K562 (cell line): ENCODE results near the gene SPTLC2. TPM values are rescaled to one million over a fixed set of nuclear protein-coding genes. Genes with fewer than 3 reads are reported as not detected.

Experiments
- ATF2 ChIP-seq: sonication (generic); formaldehyde crosslinking; IDR thresholded peaks from 2 replicates; pipeline ENCODE4 v1.8.1; 2022; ENCODE audit warnings: missing genetic modification reagents
- CBX8 ChIP-seq: fragments of 200-600 bp; sonication (generic); IDR thresholded peaks from 2 replicates; pipeline ENCODE4 v1.6.1; 2012; ENCODE audit warnings: borderline replicate concordance, mixed run types, low read depth, mild to moderate bottlenecking, moderate library complexity, mixed read lengths, low read length, control low read depth, inconsistent platforms; ENCODE audit not compliant: poor library complexity, severe bottlenecking; ENCODE audit errors: extremely low read depth
- DIDO1 ChIP-seq: fragments of 450-650 bp; IDR thresholded peaks from 2 replicates; pipeline ENCODE4 v1.6.1; 2016; ENCODE audit warnings: low read depth, missing biosample characterization, missing genetic modification characterization
- E2F5 ChIP-seq: sonication (generic); formaldehyde crosslinking; IDR thresholded peaks from 2 replicates; pipeline ENCODE4 v1.8.0; 2022; ENCODE audit warnings: mild to moderate bottlenecking, missing genetic modification reagents
- ETV5 ChIP-seq: sonication (generic); formaldehyde crosslinking; IDR thresholded peaks from 2 replicates; pipeline ENCODE4 v1.4.0; 2020; ENCODE audit warnings: low read depth, mild to moderate bottlenecking, missing genetic modification reagents
- FOXA1 ChIP-seq: fragments of 450-650 bp; IDR thresholded peaks from 2 replicates; pipeline ENCODE4 v1.6.1; 2016; ENCODE audit warnings: mild to moderate bottlenecking, borderline replicate concordance
- L3MBTL2 ChIP-seq: fragments of 450-650 bp; IDR thresholded peaks from 2 replicates; pipeline ENCODE4 v1.6.1; 2016; ENCODE audit warnings: mild to moderate bottlenecking, moderate library complexity
- PRMT5 ChIP-seq: sonication (generic); formaldehyde crosslinking; IDR thresholded peaks from 2 replicates; pipeline ENCODE4 v1.5.0; 2020; ENCODE audit warnings: missing genetic modification reagents
- PTTG1 ChIP-seq: fragments of 450-650 bp; IDR thresholded peaks from 2 replicates; pipeline ENCODE4 v1.6.1; 2016; ENCODE audit warnings: low read depth, mild to moderate bottlenecking, missing genetic modification characterization, missing compliant biosample characterization
- SMAD2 ChIP-seq: fragments of 150-350 bp; IDR thresholded peaks from 2 replicates; pipeline ENCODE4 v1.6.1; 2014; ENCODE audit warnings: low read depth, mild to moderate bottlenecking, low read length
- SMC3 ChIP-seq: conservative IDR thresholded peaks from 2 replicates; pipeline ENCODE4 v1.6.1; 2011; ENCODE audit warnings: low read depth, low read length, improper control_type of control experiment; ENCODE audit not compliant: insufficient read depth
- U2AF2 ChIP-seq: fragments of 200-400 bp; formaldehyde crosslinking; optimal IDR thresholded peaks from 2 replicates; pipeline ENCODE3; 2017; ENCODE audit warnings: low read depth, mild to moderate bottlenecking, low read length
- ZNF146 ChIP-seq: IDR thresholded peaks from one replicate; pipeline ENCODE4 v1.6.1; 2018; ENCODE audit warnings: missing compliant biosample characterization; ENCODE audit not compliant: unreplicated experiment
- ZNF175 ChIP-seq: fragments of 200-800 bp; sonication (Bioruptor generic); IDR thresholded peaks from 2 replicates; pipeline ENCODE4 v1.6.1; 2016; ENCODE audit warnings: low read depth, mild to moderate bottlenecking, missing genetic modification characterization, missing compliant biosample characterization
- ZNF224 ChIP-seq: sonication (generic); formaldehyde crosslinking; IDR thresholded peaks from 2 replicates; pipeline ENCODE4 v1.8.0; 2022; ENCODE audit warnings: mild to moderate bottlenecking, missing genetic modification reagents
- ZNF696 ChIP-seq: fragments of 250-450 bp; sonication (Bioruptor Pico); conservative IDR thresholded peaks from 2 replicates; pipeline ENCODE4 v1.4.0; 2020; ENCODE audit warnings: mild to moderate bottlenecking, moderate library complexity
- polyA plus RNA-seq, 8 experiments: library from polyadenylated mRNA; depleted of rRNA in 4 of 8; stranded (reverse) in 5 of 8; unstranded in 3 of 8; fragments of >200 nt; fragmentation: Nextera tagmentation in 2 of 8; fragmentation: Illumina TruSeq in 1 of 8; extraction: Ambion mirVana in 2 of 8; extraction: Trizol in 1 of 8; gene quantifications; 2 replicates each; pipeline versions ENCODE4 v1.2.1 to v1.2.3, GENCODE V29; 2011 to 2014; ENCODE audit warnings: inconsistent platforms in 1 of 8, missing spikeins in 1 of 8
- total RNA-seq, 7 experiments: library from RNA; depleted of rRNA in 6 of 7; stranded (reverse); fragments of >200 nt in 6 of 7; fragmentation: Illumina TruSeq in 2 of 7; extraction: Trizol in 2 of 7; gene quantifications; 2 replicates each; pipeline versions ENCODE4 v1.2.1 to v1.2.3, GENCODE V29; 2011 to 2021; ENCODE audit warnings: low replicate concordance in 1 of 7
- TF ChIP-seq, protein P1 (sequence below): IDR thresholded peaks from 2 replicates; pipeline ENCODE4 v1.6.1; 2011; ENCODE audit warnings: borderline replicate concordance, low read depth, mild to moderate bottlenecking, moderate library complexity, low read length; ENCODE audit not compliant: insufficient read depth, poor library complexity, severe bottlenecking
- TF ChIP-seq, protein P2 (sequence below): fragments of 450-650 bp; formaldehyde crosslinking; IDR thresholded peaks from 2 replicates; pipeline ENCODE4 v1.4.0; 2022; ENCODE audit warnings: mild to moderate bottlenecking, moderate library complexity
- TF ChIP-seq, protein P3 (sequence below): sonication (generic); formaldehyde crosslinking; IDR thresholded peaks from 2 replicates; pipeline ENCODE4 v1.9.0; 2022; ENCODE audit warnings: mild to moderate bottlenecking, missing genetic modification reagents
- TF ChIP-seq, protein P4 (sequence below), 2 experiments: IDR thresholded peaks; 2 replicates each; pipeline ENCODE4 v1.6.1; 2011; ENCODE audit warnings: borderline replicate concordance in 1 of 2, control low read depth in 1 of 2, low read depth in 1 of 2, low read length in 1 of 2, mild to moderate bottlenecking in 1 of 2, mixed read lengths in 1 of 2, moderate library complexity in 1 of 2; ENCODE audit not compliant: insufficient read depth in 1 of 2, insufficient read length in 1 of 2, poor library complexity in 1 of 2, severe bottlenecking in 1 of 2; ENCODE audit errors: extremely low read depth in 1 of 2

Gene SPTLC2
- total and polyA plus RNA-seq, 9 of the 15 experiments (the other 6 are each of a cell fraction or from before 2014, with no cell fraction given): 4.5 to 30.4 (median 14.0) TPM

- TF ChIP-seq ZNF146: no peak
- no peak for TF ChIP-seq PRMT5
- no peak for TF ChIP-seq SMAD2
- TF ChIP-seq ZNF175 (CRISPR knock-in tag): no peak
- TF ChIP-seq, protein P1, sequence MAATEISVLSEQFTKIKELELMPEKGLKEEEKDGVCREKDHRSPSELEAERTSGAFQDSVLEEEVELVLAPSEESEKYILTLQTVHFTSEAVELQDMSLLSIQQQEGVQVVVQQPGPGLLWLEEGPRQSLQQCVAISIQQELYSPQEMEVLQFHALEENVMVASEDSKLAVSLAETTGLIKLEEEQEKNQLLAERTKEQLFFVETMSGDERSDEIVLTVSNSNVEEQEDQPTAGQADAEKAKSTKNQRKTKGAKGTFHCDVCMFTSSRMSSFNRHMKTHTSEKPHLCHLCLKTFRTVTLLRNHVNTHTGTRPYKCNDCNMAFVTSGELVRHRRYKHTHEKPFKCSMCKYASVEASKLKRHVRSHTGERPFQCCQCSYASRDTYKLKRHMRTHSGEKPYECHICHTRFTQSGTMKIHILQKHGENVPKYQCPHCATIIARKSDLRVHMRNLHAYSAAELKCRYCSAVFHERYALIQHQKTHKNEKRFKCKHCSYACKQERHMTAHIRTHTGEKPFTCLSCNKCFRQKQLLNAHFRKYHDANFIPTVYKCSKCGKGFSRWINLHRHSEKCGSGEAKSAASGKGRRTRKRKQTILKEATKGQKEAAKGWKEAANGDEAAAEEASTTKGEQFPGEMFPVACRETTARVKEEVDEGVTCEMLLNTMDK: peak; percentile 11
- no peak for TF ChIP-seq U2AF2
- no peak for TF ChIP-seq ATF2 (CRISPR knock-in tag)
- TF ChIP-seq ZNF696 (CRISPR knock-in tag): no peak
- no peak for TF ChIP-seq PTTG1 (tag)
- peak; percentile 88 for TF ChIP-seq L3MBTL2
- no peak for TF ChIP-seq DIDO1 (tag)
- no peak for TF ChIP-seq E2F5 (CRISPR knock-in tag)
- TF ChIP-seq, protein P2, sequence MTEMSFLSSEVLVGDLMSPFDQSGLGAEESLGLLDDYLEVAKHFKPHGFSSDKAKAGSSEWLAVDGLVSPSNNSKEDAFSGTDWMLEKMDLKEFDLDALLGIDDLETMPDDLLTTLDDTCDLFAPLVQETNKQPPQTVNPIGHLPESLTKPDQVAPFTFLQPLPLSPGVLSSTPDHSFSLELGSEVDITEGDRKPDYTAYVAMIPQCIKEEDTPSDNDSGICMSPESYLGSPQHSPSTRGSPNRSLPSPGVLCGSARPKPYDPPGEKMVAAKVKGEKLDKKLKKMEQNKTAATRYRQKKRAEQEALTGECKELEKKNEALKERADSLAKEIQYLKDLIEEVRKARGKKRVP (CRISPR knock-in tag): no peak
- TF ChIP-seq CBX8: no peak
- TF ChIP-seq SMC3: no peak
- peak; percentile 56; the same call in 1 of the 2 replicates for TF ChIP-seq ETV5
- TF ChIP-seq, protein P3, sequence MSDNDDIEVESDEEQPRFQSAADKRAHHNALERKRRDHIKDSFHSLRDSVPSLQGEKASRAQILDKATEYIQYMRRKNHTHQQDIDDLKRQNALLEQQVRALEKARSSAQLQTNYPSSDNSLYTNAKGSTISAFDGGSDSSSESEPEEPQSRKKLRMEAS (CRISPR knock-in tag): peak; percentile 21; the same call in 1 of the 2 replicates
- TF ChIP-seq ZNF224 (CRISPR knock-in tag): no peak
- TF ChIP-seq, protein P4, sequence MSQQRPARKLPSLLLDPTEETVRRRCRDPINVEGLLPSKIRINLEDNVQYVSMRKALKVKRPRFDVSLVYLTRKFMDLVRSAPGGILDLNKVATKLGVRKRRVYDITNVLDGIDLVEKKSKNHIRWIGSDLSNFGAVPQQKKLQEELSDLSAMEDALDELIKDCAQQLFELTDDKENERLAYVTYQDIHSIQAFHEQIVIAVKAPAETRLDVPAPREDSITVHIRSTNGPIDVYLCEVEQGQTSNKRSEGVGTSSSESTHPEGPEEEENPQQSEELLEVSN (IDR thresholded peaks at IDR 0.05; ENCODE audit: borderline replicate concordance in 1 of 2, extremely low read depth in 1 of 2, insufficient read depth in 1 of 2, insufficient read length in 1 of 2, low read depth in 1 of 2, low read length in 1 of 2, poor library complexity in 1 of 2, severe bottlenecking in 1 of 2): peak; percentile 52 to 85
- no peak for TF ChIP-seq FOXA1
These were observed at the start of gene SPTLC2 (continued) for GRCh38 chr14:77616454-77617229.
